Trophoblast cell (in vitro differentiated cells and primary cell): ENCODE measurements around the gene TXLNG.

Experiments
- DNase-seq, 2 donors: peaks; one replicate each; pipeline ENCODE4 v3.0.0-alpha.2; 2016
- H2AFZ ChIP-seq: 2 replicates; pipeline ENCODE4 v1.6.1; 2013; ENCODE audit warnings: low read length, moderate library complexity, mild to moderate bottlenecking; ENCODE audit not compliant: insufficient read depth, poor library complexity
- H2AK5ac ChIP-seq: 2 replicates; pipeline ENCODE4 v1.6.1; 2013; ENCODE audit warnings: mild to moderate bottlenecking, low read length
- H2BK120ac ChIP-seq: 2 replicates; pipeline ENCODE4 v1.6.1; 2013; ENCODE audit warnings: low read length, mild to moderate bottlenecking, moderate library complexity; ENCODE audit not compliant: insufficient read depth, poor library complexity
- H2BK12ac ChIP-seq: 2 replicates; pipeline ENCODE4 v1.6.1; 2013; ENCODE audit warnings: mild to moderate bottlenecking, low read length, moderate library complexity
- H2BK5ac ChIP-seq: 2 replicates; pipeline ENCODE4 v1.6.1; 2013; ENCODE audit warnings: low read length, low read depth, moderate library complexity, mild to moderate bottlenecking; ENCODE audit not compliant: poor library complexity
- H3K14ac ChIP-seq: 2 replicates; pipeline ENCODE4 v1.6.1; 2013; ENCODE audit warnings: mild to moderate bottlenecking, low read length
- H3K18ac ChIP-seq: 2 replicates; pipeline ENCODE4 v1.6.1; 2013; ENCODE audit warnings: mild to moderate bottlenecking, low read length
- H3K23ac ChIP-seq: 2 replicates; pipeline ENCODE4 v1.6.1; 2013; ENCODE audit warnings: low read length
- H3K27ac ChIP-seq: 2 replicates; pipeline ENCODE4 v1.5.1; 2013; ENCODE audit warnings: low read depth, mild to moderate bottlenecking, inconsistent platforms, low read length, moderate library complexity
- H3K27me3 ChIP-seq: 2 replicates; pipeline ENCODE4 v1.6.1; 2013; ENCODE audit warnings: inconsistent platforms, mild to moderate bottlenecking, low read length, moderate library complexity; ENCODE audit not compliant: insufficient read depth
- H3K36me3 ChIP-seq, 2 experiments: 1 replicate in 1 of 2; 2 replicates in 1 of 2; pipeline ENCODE4 v1.6.1; 2013; ENCODE audit warnings: low read length in 2 of 2, mild to moderate bottlenecking in 2 of 2, moderate library complexity in 1 of 2; ENCODE audit not compliant: insufficient read depth in 2 of 2, control insufficient read depth in 1 of 2
- H3K4ac ChIP-seq: 2 replicates; pipeline ENCODE4 v1.6.1; 2013; ENCODE audit warnings: low read depth, mild to moderate bottlenecking, low read length, moderate library complexity
- H3K4me1 ChIP-seq, 2 experiments: 1 replicate in 1 of 2; 2 replicates in 1 of 2; pipeline ENCODE4 v1.6.1; 2013; ENCODE audit warnings: low read length in 2 of 2, mild to moderate bottlenecking in 2 of 2, moderate library complexity in 1 of 2; ENCODE audit not compliant: insufficient read depth in 2 of 2, control insufficient read depth in 1 of 2
- H3K4me2 ChIP-seq: 2 replicates; pipeline ENCODE4 v1.6.1; 2013; ENCODE audit warnings: inconsistent platforms, mild to moderate bottlenecking, low read length, moderate library complexity
- H3K4me3 ChIP-seq: 2 replicates; pipeline ENCODE4 v1.5.1; 2013; ENCODE audit warnings: mild to moderate bottlenecking, low read depth, low read length, inconsistent platforms
- H3K79me1 ChIP-seq: one replicate; pipeline ENCODE4 v1.6.1; 2013; ENCODE audit warnings: low read length
- H3K79me2 ChIP-seq: 2 replicates; pipeline ENCODE4 v1.6.1; 2013; ENCODE audit warnings: low read length, mild to moderate bottlenecking; ENCODE audit not compliant: control insufficient read depth, insufficient read depth, poor library complexity
- H3K9ac ChIP-seq: 2 replicates; pipeline ENCODE4 v1.6.1; 2013; ENCODE audit warnings: mild to moderate bottlenecking, low read length
- H3K9me3 ChIP-seq: 2 replicates; pipeline ENCODE4 v1.6.1; 2013; ENCODE audit warnings: low read depth, mild to moderate bottlenecking, control low read depth, inconsistent platforms, low read length; ENCODE audit not compliant: insufficient read depth
- H4K12ac ChIP-seq: 2 replicates; pipeline ENCODE4 v1.6.1; 2013; ENCODE audit warnings: low read depth, mild to moderate bottlenecking, low read length, moderate library complexity
- H4K8ac ChIP-seq: 2 replicates; pipeline ENCODE4 v1.6.1; 2013; ENCODE audit warnings: low read depth, mild to moderate bottlenecking, low read length, moderate library complexity
- H4K91ac ChIP-seq: one replicate; pipeline ENCODE4 v1.6.1; 2013; ENCODE audit warnings: low read depth, mild to moderate bottlenecking, low read length, moderate library complexity
- WGBS: extraction: QIAGEN DNeasy Blood & Tissue Kit; methylation state at CpG from one replicate; pipeline ENCODE4 v1.1.7; 2013; ENCODE audit warnings: missing lambda C conversion rate; ENCODE audit not compliant: insufficient read length, insufficient coverage; ENCODE audit errors: extremely low coverage; 5-methylcytosine and 5-hydroxymethylcytosine counted together

Gene TXLNG

GRCh38 chrX:16869393-16870094 is 83.3 kb downstream of the TXLNG start:
- Histone ChIP-seq H3K4ac (peak overlapping the region; percentile 99), H4K8ac (peak overlapping the region; percentile 99), H3K18ac (peak overlapping the region; percentile 99), H3K27me3 (no peaks in the 10 kb centered on the region), H2BK12ac (peak overlapping the region; percentile 40), H2BK5ac (peak overlapping the region; percentile 96), H2BK120ac (peak overlapping the region; percentile 97), H3K23ac (no peak overlapping the region), H3K9ac (peak overlapping the region; percentile 92), H3K79me2 (peaks cover 13% of the 10 kb centered on the region), H3K79me1 (peaks cover 8% of the 10 kb centered on the region), H3K14ac (peak overlapping the region; percentile 98), H2AK5ac (peak overlapping the region; percentile 79), H3K27ac (peak overlapping the region; percentile 98), H3K4me3 (peak overlapping the region; percentile 94), H4K12ac (peak overlapping the region; percentile 98), H3K4me2 (peak overlapping the region; percentile 70), H3K9me3 (no peaks in the 10 kb centered on the region), H2AFZ (peak overlapping the region; percentile 78), H3K36me3 (no peaks in the 10 kb centered on the region), H4K91ac (peak overlapping the region; percentile 90), H3K4me1 (peaks cover 0 to 4% of the 10 kb centered on the region in 2 experiments)
- WGBS = no CpG with 5 or more reads among the region's 92 CpGs
- peak in 1 of 2 donors; percentile 35 for DNase-seq

- H3K4ac ChIP-seq = peak within 1 kb of the TSS; percentile 99
- H3K23ac ChIP-seq = no peak within 1 kb of the TSS
- H3K9ac ChIP-seq = peak within 1 kb of the TSS; percentile 92
- peak within 1 kb of the TSS; percentile 79 for H2AK5ac ChIP-seq
- peaks cover 12% of the 10 kb centered on the region for H3K79me2 ChIP-seq
- peaks cover 0 to 4% of the 10 kb centered on the region in 2 experiments for H3K4me1 ChIP-seq
- peak within 1 kb of the TSS; percentile 99 for H4K8ac ChIP-seq
- peak within 1 kb of the TSS; percentile 99 for H3K18ac ChIP-seq
- H4K12ac ChIP-seq = peak within 1 kb of the TSS; percentile 98
- DNase-seq = peak; percentile 88 to 94
- peak within 1 kb of the TSS; percentile 96 for H2BK5ac ChIP-seq
- no CpG with 5 or more reads among the region's 84 CpGs for WGBS
- H2BK12ac ChIP-seq = peak within 1 kb of the TSS; percentile 40
- H3K14ac ChIP-seq = peak within 1 kb of the TSS; percentile 98
- peak within 1 kb of the TSS; percentile 97 for H2BK120ac ChIP-seq
- no peaks in the 10 kb centered on the region for H3K9me3 ChIP-seq
- H3K27ac ChIP-seq = peak within 1 kb of the TSS; percentile 98
- peak within 1 kb of the TSS; percentile 78 for H2AFZ ChIP-seq
- H3K27me3 ChIP-seq = no peaks in the 10 kb centered on the region
- no peaks in the 10 kb centered on the region for H3K36me3 ChIP-seq
- peaks cover 8% of the 10 kb centered on the region for H3K79me1 ChIP-seq
- peak within 1 kb of the TSS; percentile 94 for H3K4me3 ChIP-seq
- H4K91ac ChIP-seq = peak within 1 kb of the TSS; percentile 90
- peak within 1 kb of the TSS; percentile 95 for H3K4me2 ChIP-seq
Measured at GRCh38 chrX:16870095-16870861, 84.0 kb downstream of the TXLNG start, which contains the start of gene RBBP7. Gene RBBP7 (minus strand): TSS chrX:16870362. CDS start chrX:16870053, 309 bp downstream.

GRCh38 chrX:16870862-16871815 is 84.9 kb downstream of the TXLNG start:
- Histone ChIP-seq H3K79me2 (peaks cover 12% of the 10 kb centered on the region), H4K12ac (peak overlapping the region; percentile 75), H4K8ac (peak overlapping the region; percentile 90), H2BK12ac (peak overlapping the region; percentile 40), H3K4me3 (peak overlapping the region; percentile 64), H3K4me1 (peaks cover 0 to 4% of the 10 kb centered on the region in 2 experiments), H3K36me3 (no peaks in the 10 kb centered on the region), H2AFZ (peak overlapping the region; percentile 78), H3K23ac (no peak overlapping the region), H3K9me3 (no peaks in the 10 kb centered on the region), H4K91ac (peak overlapping the region; percentile 90), H3K4me2 (peak overlapping the region; percentile 95), H3K27me3 (no peaks in the 10 kb centered on the region), H2BK120ac (peak overlapping the region; percentile 90), H3K9ac (peak overlapping the region; percentile 69), H3K18ac (peak overlapping the region; percentile 82), H2AK5ac (peak overlapping the region; percentile 54), H2BK5ac (peak overlapping the region; percentile 86), H3K4ac (peak overlapping the region; percentile 36), H3K14ac (peak overlapping the region; percentile 82), H3K27ac (peak overlapping the region; percentile 82), H3K79me1 (peaks cover 8% of the 10 kb centered on the region)
- peak; percentile 32 to 74 for DNase-seq
- no CpG with 5 or more reads among the region's 41 CpGs for WGBS

- Histone ChIP-seq H3K9ac (no peak overlapping the region), H3K27me3 (no peaks in the 10 kb centered on the region), H3K4me1 (peaks cover 0 to 4% of the 10 kb centered on the region in 2 experiments), H4K8ac (no peak overlapping the region), H3K14ac (no peak overlapping the region), H3K4me3 (no peak overlapping the region), H2BK120ac (no peak overlapping the region), H4K91ac (no peak overlapping the region), H3K79me2 (peaks cover 12% of the 10 kb centered on the region), H2AFZ (no peak overlapping the region), H3K27ac (no peak overlapping the region), H4K12ac (no peak overlapping the region), H2BK5ac (no peak overlapping the region), H2AK5ac (no peak overlapping the region), H3K4me2 (no peak overlapping the region), H3K4ac (no peak overlapping the region), H3K18ac (no peak overlapping the region), H3K36me3 (no peaks in the 10 kb centered on the region), H3K79me1 (peaks cover 8% of the 10 kb centered on the region), H3K9me3 (no peaks in the 10 kb centered on the region), H3K23ac (no peak overlapping the region), H2BK12ac (no peak overlapping the region)
- no CpG with 5 or more reads among the region's 8 CpGs for WGBS
- DNase-seq = peak; percentile 49 to 85
Measured at GRCh38 chrX:16873106-16873505, 86.8 kb downstream of the TXLNG start.
